ENCODE data around the gene CSN3.

- TF ChIP-seq, protein P1, sequence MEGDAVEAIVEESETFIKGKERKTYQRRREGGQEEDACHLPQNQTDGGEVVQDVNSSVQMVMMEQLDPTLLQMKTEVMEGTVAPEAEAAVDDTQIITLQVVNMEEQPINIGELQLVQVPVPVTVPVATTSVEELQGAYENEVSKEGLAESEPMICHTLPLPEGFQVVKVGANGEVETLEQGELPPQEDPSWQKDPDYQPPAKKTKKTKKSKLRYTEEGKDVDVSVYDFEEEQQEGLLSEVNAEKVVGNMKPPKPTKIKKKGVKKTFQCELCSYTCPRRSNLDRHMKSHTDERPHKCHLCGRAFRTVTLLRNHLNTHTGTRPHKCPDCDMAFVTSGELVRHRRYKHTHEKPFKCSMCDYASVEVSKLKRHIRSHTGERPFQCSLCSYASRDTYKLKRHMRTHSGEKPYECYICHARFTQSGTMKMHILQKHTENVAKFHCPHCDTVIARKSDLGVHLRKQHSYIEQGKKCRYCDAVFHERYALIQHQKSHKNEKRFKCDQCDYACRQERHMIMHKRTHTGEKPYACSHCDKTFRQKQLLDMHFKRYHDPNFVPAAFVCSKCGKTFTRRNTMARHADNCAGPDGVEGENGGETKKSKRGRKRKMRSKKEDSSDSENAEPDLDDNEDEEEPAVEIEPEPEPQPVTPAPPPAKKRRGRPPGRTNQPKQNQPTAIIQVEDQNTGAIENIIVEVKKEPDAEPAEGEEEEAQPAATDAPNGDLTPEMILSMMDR (IDR thresholded peaks at IDR 0.05), result no peak
- TF ChIP-seq POLR2A (IDR thresholded peaks at IDR 0.05) (no peak), EP300 (IDR thresholded peaks at IDR 0.05) (no peak)
These were observed 57.2 kb downstream of the CSN3 start for GRCh38 chr4:70299643-70300042.

All from ovary (tissue), 3 donors.